SK-N-SH treated with all-trans-retinoic acid at 6 μM for 48 hours (cell line): ENCODE measurements around the gene RBFOX1.

ENCODE experiments used
- CSDC2 ChIP-seq: fragments of 250-450 bp; sonication (Bioruptor Pico); IDR thresholded peaks from 2 replicates; pipeline ENCODE4 v1.5.0; 2020; ENCODE audit warnings: mild to moderate bottlenecking, moderate library complexity
- CSRNP3 ChIP-seq: fragments of 250-450 bp; sonication (Bioruptor Pico); IDR thresholded peaks from 2 replicates; pipeline ENCODE4 v1.5.1; 2021; ENCODE audit warnings: mild to moderate bottlenecking, moderate library complexity
- ESRRG ChIP-seq: fragments of 250-450 bp; sonication (Bioruptor Pico); IDR thresholded peaks from 2 replicates; pipeline ENCODE4 v1.6.1; 2021; ENCODE audit warnings: mild to moderate bottlenecking
- OSR1 ChIP-seq: fragments of 250-450 bp; sonication (Bioruptor Pico); IDR thresholded peaks from 2 replicates; pipeline ENCODE4 v1.8.0; 2022; ENCODE audit warnings: moderate library complexity, mild to moderate bottlenecking, inconsistent platforms
- PATZ1 ChIP-seq: fragments of 250-450 bp; sonication (Bioruptor Pico); IDR thresholded peaks from 2 replicates; pipeline ENCODE4 v1.8.0; 2020; ENCODE audit warnings: mild to moderate bottlenecking, moderate library complexity, borderline replicate concordance
- RARB ChIP-seq: fragments of 250-450 bp; sonication (Bioruptor Pico); IDR thresholded peaks from 2 replicates; pipeline ENCODE4 v1.8.0; 2021; ENCODE audit warnings: mild to moderate bottlenecking, moderate library complexity
- TOX ChIP-seq: fragments of 250-450 bp; sonication (Bioruptor Pico); IDR thresholded peaks from 2 replicates; pipeline ENCODE4 v1.8.0; 2021; ENCODE audit warnings: mild to moderate bottlenecking, moderate library complexity, borderline replicate concordance
- ZFP3 ChIP-seq: fragments of 250-450 bp; sonication (Bioruptor Pico); IDR thresholded peaks from 2 replicates; pipeline ENCODE4 v1.5.0; 2020; ENCODE audit warnings: mild to moderate bottlenecking, moderate library complexity
- ZFP30 ChIP-seq: fragments of 450-650 bp; formaldehyde crosslinking; IDR thresholded peaks from 2 replicates; pipeline ENCODE4 v1.5.0; 2022; ENCODE audit warnings: mild to moderate bottlenecking, moderate library complexity
- ZNF565 ChIP-seq: fragments of 450-650 bp; formaldehyde crosslinking; conservative IDR thresholded peaks from 2 replicates; pipeline ENCODE4 v1.5.0; 2020; ENCODE audit warnings: low read depth, mild to moderate bottlenecking, moderate library complexity
- ZNF70 ChIP-seq: fragments of 450-650 bp; formaldehyde crosslinking; IDR thresholded peaks from 2 replicates; pipeline ENCODE4 v1.5.0; 2020; ENCODE audit warnings: mild to moderate bottlenecking, moderate library complexity
- ZNF8 ChIP-seq: fragments of 450-650 bp; formaldehyde crosslinking; IDR thresholded peaks from 2 replicates; pipeline ENCODE4 v1.5.0; 2020; ENCODE audit warnings: mild to moderate bottlenecking, moderate library complexity

DNA sequence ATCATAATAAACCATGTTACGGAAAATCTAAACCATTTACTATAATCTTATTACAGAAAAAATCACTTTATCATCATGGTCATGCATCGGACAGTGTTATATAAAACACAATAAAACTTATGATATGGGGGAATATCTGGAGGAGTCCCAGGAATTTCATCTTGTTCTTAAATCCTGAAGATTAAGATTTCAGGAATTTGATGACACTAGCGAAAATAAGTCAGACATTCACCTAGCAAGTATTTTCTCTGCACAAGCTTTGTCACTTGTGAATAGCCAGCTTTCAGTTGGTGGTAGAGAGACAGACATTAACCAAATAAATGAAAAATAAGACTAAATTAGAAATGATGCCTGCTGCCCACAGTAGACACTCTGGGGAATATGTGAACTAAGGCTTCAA, 410.0 kb downstream of the RBFOX1 start:
- TF ChIP-seq ZNF70 (CRISPR knock-in tag), result no peak
- TF ChIP-seq PATZ1, result no peak
- no peak for TF ChIP-seq CSDC2 (CRISPR knock-in tag)
- no peak for TF ChIP-seq ZFP3 (CRISPR knock-in tag)
- no peak for TF ChIP-seq ZNF565 (CRISPR knock-in tag)
- no peak for TF ChIP-seq CSRNP3 (CRISPR knock-in tag)
- TF ChIP-seq OSR1 (CRISPR knock-in tag), result no peak
- TF ChIP-seq ZNF8 (CRISPR knock-in tag), result no peak
- no peak for TF ChIP-seq RARB (CRISPR knock-in tag)
- TF ChIP-seq ZFP30 (CRISPR knock-in tag), result no peak
- TF ChIP-seq ESRRG (CRISPR knock-in tag), result no peak
- no peak for TF ChIP-seq TOX (CRISPR knock-in tag)
